ENCODE data around the gene PMEL.

GRCh38 chr12:56014205-56014604 lies 48.4 kb upstream of the PMEL start:
- TF ChIP-seq CTCF (IDR thresholded peaks at IDR 0.05) (no peak), POLR2A (IDR thresholded peaks at IDR 0.05) (peak in 1 of 2 donors; percentile 22)

Measured in thyroid gland (tissue), 4 donors.